IPS-18c (cell line): ENCODE results near the gene C1QL4.
"Not testable (repeated sequence)": the region's sequence is repeated elsewhere in the genome, so short reads cannot be mapped to it uniquely, and the experiment has no call there.

ENCODE experiments used
- H3K4me3 ChIP-seq: 2 replicates; pipeline ENCODE4 v1.7.0; 2013; ENCODE audit warnings: low read depth, mild to moderate bottlenecking, low read length, moderate library complexity; ENCODE audit not compliant: insufficient read depth
- H3K9me3 ChIP-seq: one replicate; pipeline ENCODE4 v1.6.1; 2013; ENCODE audit warnings: mild to moderate bottlenecking, low read length, moderate library complexity; ENCODE audit not compliant: control insufficient read depth, insufficient read depth

The C1QL4 gene

DNA sequence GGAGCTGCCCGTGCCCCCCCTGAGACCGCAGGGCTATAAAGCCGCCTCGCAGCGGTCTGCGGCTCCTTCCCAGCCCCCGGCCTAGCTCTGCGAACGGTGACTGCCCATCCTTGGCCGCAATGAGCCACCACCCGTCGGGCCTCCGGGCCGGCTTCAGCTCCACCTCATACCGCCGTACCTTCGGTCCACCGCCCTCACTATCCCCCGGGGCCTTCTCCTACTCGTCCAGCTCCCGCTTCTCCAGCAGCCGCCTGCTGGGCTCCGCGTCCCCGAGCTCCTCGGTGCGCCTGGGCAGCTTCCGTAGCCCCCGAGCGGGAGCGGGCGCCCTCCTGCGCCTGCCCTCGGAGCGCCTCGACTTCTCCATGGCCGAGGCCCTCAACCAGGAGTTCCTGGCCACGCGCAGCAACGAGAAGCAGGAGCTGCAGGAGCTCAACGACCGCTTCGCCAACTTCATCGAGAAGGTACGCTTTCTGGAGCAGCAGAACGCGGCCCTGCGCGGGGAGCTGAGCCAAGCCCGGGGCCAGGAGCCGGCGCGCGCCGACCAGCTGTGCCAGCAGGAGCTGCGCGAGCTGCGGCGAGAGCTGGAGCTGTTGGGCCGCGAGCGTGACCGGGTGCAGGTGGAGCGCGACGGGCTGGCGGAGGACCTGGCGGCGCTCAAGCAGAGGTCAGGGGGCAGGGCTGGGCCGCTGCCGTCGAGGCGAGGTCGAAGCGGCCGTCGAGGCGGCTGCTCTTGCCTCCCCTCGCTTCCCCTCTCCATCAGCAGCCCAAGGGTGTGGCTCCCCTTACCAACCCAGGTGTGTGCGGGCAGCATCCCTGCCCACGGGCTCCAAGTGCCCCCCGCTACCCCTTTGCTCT, 41.7 kb downstream of the C1QL4 start, which contains the start of gene PRPH:
Gene PRPH (plus strand): TSS at position 66 of the 855 bp plus-strand sequence. CDS start 54 bp downstream, at position 120.
- H3K9me3 ChIP-seq: peaks cover 2% of the 10 kb centered on the region
- H3K4me3 ChIP-seq: peak within 1 kb of the TSS; percentile 36; the same call in 1 of the 2 replicates

DNA sequence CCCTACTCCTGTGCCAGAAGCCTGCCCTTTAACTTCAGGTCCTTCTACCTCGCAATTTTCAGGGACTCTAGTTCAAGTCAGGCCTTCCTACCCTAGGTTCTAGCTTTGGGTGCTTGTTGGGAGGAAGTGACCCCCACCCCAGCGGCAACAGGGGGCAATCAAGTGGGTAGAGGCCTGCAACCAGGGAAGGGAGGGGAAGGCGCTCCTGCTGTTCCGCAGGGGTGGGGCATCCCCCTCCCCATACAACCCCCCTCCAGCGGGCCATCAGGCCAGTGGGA, 42.2 kb downstream of the C1QL4 start:
- Histone ChIP-seq H3K9me3 (peaks cover 2% of the 10 kb centered on the region), H3K4me3 (no peak overlapping the region; the same call in 1 of the 2 replicates)

DNA sequence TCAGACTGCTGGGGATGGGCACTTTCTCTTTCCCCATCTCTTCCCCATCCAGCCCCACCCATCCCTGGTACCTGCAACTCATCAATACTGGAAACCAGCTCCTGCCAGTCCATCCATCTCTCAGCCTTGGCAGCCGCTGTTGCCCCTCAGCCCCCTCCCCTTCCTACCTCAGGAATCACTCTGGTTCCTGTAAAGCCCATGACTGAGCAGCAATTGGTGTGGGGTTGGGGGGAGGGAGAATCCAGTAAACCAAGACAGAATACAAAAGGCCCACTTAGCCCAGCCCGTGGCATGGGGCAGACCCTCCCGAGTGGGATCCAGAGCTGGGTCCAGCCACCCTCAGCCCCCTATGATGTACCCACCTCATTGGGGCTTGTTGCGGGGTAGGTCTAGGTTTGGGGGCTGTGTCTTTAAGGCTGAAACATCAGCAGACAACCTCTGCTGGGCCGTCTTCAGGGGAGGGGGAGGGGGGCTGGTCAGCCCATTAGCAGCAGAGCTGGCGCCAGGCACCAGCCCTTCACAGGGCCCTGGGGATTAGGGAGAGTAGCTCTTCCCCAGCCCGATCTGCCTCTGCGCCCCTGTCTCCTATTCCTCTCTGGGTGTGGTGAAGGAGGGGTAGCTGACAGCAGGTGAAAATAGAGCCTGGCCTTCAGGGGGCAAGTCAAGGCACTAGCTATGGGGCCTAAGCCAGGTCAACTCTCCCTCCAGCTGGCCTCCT, 42.7 kb downstream of the C1QL4 start:
- no peak overlapping the region for H3K4me3 ChIP-seq

DNA sequence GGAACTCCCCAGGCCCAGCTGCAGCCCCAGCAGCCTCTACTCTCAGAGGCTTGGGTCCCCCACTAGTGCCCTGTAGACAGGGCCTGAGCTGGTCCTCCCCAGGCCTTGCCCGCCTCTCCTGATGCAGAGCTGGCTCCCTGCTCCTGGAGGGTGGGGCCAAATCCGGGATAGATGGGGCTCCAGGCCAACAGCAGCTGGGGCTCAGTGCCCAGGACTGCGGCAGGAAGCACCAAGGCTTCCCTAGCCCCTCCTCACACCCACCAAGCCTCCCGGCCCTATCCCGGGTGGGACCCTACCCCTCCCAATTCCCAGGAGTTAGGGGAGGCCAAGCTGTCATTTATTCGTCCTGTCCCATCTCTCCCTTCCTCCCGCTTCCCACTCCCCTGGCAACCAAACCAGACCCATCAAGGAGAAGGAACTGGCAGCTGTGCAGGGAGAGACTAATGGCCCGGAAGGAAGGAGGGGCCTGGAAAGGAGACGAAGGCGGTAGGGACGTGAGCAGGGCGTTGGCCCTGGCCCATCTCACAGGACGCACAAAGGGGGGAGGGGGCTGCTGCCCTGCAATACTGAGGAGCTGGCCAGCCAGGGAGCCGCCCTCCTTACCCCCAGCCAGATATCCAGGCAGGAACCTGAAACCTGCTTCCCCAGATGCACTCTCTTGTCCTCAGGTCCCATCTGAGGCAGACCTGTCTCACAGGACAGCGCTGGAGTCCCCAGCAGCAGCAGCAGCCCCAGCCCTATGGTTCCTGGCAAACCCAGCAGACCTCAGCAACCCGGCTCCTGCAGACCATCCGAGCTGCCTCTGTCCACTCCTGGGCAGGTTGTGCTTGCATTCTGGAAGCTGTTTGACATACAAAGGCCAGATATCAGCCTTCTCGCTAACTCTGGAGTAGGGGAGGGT, 43.7 kb downstream of the C1QL4 start:
- H3K4me3 ChIP-seq: peak overlapping the region; percentile 31; the same call in 1 of the 2 replicates
- peaks cover 2% of the 10 kb centered on the region for H3K9me3 ChIP-seq

More for the DNA sequence above, 42.7 kb downstream of the C1QL4 start:
- peaks cover 2% of the 10 kb centered on the region for H3K9me3 ChIP-seq

DNA sequence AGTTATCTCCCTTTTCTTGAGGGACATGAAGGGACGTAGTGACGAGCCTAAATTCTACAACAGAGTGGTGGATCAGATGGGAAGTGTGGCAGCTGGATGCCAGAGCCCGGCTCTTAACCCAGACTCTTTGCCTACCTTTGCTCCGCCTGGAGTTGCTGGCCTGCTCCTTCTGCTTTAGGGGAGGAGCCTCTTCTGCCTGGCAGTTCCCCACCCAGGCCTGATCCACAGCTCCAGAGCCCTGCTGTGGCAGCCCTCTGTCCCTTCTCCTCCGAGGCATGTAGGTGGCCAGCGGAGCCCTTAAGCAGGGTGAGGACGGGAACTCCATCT, 44.3 kb downstream of the C1QL4 start:
- Histone ChIP-seq H3K4me3 (no peak overlapping the region), H3K9me3 (peaks cover 2% of the 10 kb centered on the region)

DNA sequence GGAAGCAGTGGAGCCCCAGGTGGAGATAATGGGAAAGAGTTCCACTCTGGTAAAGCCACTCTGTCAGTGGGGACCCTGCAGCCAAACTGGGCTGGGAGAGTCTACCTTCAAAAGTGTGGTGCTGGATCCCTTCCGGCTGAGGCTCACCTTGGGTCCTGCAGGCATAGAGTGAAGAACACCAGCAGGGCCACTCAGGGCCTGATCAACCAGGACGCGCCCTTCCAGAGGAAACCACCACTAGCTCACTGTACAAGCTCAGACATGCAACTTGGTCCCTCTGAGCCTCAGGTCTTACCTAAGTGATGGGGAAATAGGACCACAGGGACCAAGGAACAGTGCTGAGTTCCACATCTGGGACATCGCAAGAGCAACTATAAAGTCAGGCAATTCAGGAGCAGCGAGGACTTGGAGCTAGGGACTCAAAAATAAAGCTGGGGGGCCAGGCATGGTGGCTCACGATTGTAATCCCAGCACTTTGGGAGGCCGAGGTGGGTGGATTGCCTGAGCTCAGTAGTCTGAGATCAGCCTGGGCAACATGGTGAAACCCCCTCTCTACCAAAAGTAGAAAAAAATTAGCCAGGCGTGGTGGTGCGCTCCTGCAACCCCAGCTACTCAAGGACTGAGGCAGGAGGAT, 47.9 kb downstream of the C1QL4 start:
- Histone ChIP-seq H3K4me3 (no peak overlapping the region), H3K9me3 (no peaks in the 10 kb centered on the region)

DNA sequence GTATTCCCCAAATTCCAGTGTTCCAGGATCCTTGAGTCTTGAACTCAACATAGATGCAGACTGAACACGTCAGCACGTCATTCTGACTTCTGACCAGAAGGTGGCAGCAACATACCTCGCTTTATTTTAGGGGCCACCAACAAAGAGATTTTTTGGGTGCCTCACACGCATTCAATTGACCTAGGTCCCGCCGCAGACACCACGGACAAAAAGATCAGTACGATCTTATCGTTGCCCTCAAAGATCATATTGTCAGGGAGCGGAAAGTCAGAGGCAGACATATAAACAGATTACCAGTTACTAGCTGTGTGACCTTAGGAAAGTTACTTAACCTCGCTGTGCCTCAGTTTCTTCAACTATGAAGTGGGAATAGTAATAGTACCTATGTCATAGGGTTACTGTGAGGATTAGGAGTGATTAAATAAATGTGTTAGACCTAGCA, 48.6 kb downstream of the C1QL4 start:
- Histone ChIP-seq H3K9me3 (no peaks in the 10 kb centered on the region), H3K4me3 (no peak overlapping the region)

DNA sequence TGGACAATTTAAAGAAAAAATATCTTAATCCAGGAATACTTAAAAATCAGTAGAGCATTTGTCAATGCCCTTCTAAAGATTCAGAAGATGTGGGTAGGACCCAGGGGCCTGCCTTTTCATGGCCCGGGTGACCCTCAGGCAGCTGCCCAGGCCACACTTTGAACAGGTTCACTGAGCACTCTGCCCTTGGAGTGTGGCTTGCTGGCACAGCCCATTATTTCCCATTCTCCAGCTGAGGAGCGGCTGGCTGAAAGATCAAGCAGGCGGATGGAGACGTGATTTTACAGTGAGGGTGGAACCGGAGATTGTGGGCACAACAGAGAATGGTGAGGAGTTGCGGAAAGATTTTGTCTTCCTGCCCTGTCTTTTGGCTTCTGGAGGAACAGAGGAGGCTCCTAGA, 49.1 kb downstream of the C1QL4 start:
- H3K4me3 ChIP-seq: no peak overlapping the region
- H3K9me3 ChIP-seq: no peaks in the 10 kb centered on the region

DNA sequence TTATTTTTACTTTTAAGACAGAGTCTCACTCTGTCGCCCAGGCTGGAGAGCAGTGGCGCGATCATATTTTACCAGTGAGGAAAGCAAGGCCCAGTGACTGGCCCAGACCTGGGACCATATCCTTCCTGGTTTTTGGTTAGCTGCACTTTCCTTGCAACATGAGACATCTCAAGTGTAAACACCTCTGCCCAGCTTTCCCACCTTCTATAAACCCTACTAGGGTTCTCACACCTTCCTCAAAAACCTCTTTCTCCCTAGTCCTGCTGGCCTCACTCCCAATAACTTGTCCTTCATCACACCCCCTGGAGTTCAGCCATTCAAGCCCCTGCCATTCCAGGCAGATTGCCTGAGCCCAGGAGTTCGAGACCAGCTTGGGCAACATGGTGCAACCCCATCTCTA, 52.3 kb downstream of the C1QL4 start:
- no peaks in the 10 kb centered on the region for H3K9me3 ChIP-seq
- H3K4me3 ChIP-seq: no peak overlapping the region

DNA sequence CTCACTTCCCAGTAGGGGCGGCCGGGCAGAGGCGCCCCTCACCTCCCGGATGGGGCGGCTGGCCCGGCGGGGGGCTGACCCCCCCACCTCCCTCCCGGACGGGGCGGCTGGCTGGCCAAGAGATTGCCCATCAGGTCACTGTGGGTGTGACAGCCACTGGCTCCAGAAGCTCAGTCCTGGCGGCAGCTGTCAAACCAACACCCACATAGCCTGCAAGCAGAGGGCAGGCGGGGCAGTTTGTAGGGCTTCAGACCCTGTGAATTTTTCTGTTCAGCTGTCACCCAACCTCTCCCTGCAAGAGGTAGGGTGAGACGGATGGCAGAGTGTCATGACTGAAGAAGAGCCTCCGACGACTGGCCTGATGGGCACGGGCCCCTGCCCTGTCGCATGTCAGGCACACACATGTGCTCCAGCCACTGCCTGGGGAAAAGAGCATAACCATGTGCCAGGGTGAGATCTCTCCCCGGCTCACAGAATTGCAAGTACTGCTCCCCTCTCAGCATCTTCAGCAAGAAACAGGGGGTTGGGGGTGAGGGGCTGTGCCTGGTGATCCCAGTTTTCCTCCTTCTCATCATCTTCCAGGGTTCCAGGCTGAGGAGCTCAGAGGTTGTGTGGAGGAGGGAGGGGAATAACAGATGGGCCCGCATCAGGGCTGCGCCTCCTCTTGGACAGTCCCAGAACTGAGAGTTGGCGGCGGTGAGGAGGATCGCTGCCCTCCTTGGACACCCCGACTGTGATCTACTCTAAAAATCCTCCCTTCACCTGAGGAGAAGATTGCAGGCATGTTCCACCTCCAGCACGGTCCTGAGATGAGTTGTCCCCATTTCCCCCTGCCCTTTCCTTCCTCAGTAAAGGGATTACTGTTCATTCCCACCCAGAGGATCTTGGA, 53.2 kb downstream of the C1QL4 start:
- no peaks in the 10 kb centered on the region for H3K9me3 ChIP-seq
- no peak overlapping the region for H3K4me3 ChIP-seq

DNA sequence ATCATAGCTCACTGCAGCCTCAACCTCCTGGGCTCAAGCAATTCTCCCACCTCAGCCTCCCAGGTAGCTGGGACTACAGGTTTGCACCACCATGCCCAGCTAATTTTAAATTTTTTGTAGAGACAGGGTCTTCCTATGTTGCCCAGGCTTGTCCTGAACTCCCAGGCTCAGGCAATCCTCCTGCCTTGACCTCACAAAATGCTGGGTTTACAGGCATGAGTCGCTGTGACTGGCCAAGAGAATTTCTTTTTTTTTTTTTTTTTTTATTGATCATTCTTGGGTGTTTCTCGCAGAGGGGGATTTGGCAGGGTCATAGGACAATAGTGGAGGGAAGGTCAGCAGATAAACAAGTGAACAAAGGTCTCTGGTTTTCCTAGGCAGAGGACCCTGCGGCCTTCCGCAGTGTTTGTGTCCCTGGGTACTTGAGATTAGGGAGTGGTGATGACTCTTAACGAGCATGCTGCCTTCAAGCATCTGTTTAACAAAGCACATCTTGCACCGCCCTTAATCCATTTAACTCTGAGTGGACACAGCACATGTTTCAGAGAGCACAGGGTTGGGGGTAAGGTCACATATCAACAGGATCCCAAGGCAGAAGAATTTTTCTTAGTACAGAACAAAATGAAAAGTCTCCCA, 54.1 kb downstream of the C1QL4 start:
- not testable (repeated sequence) for H3K9me3 ChIP-seq, H3K4me3 ChIP-seq
